Gastroesophageal sphincter (tissue), 4 donors: Measurements from ENCODE around the gene CTCFL. TPM values are rescaled to one million over a fixed set of nuclear protein-coding genes. Genes with fewer than 3 reads are reported as not detected.
A peak's percentile ranks its signal among the peaks of the same experiment; 100 is the strongest.

Source experiments
- ATAC-seq: fragments of 150-250 bp; one replicate; pipeline ENCODE4 v1.9.1; 2016; ENCODE audit warnings: mild to moderate bottlenecking, moderate library complexity
- H3K27ac ChIP-seq, 4 donors: fragments of 200-600 bp; sonication (generic) in 3 of 4; 1 replicate in 3 of 4; 2 replicates in 1 of 4; pipeline ENCODE4 v1.5.1; 2016 to 2019
- H3K27me3 ChIP-seq: fragments of 200-600 bp; sonication (generic); one replicate; pipeline ENCODE4 v1.5.1; 2019
- H3K36me3 ChIP-seq, 2 donors: fragments of 200-600 bp; sonication (generic); one replicate each; pipeline ENCODE4 v1.5.1; 2019; ENCODE audit warnings: control low read depth in 1 of 2
- H3K4me1 ChIP-seq, 3 donors: fragments of 200-600 bp; sonication (generic); 1 replicate in 2 of 3; 2 replicates in 1 of 3; pipeline ENCODE4 v1.5.1; 2016 to 2019; ENCODE audit warnings: control low read depth in 2 of 3
- H3K4me3 ChIP-seq, 2 donors: fragments of 200-600 bp; sonication (generic); one replicate each; pipeline ENCODE4 v1.5.1; 2019; ENCODE audit warnings: mild to moderate bottlenecking in 1 of 2, moderate library complexity in 1 of 2
- H3K9me3 ChIP-seq, 3 donors: fragments of 200-600 bp; sonication (generic); one replicate each; pipeline ENCODE4 v1.5.1; 2017 to 2019; ENCODE audit warnings: control low read depth in 2 of 3
- CTCF ChIP-seq, 4 experiments: fragments of 200-600 bp in 2 of 4; fragments of 450-650 bp in 2 of 4; sonication (generic) in 1 of 4; IDR thresholded peaks; one replicate each; pipeline ENCODE4 v1.5.1; 2017 to 2019; ENCODE audit warnings: antibody characterized with exemption in 4 of 4, mild to moderate bottlenecking in 2 of 4, moderate library complexity in 2 of 4
- EP300 ChIP-seq: sonication (generic); formaldehyde crosslinking; IDR thresholded peaks from one replicate; pipeline ENCODE4 v1.6.1; 2017; ENCODE audit warnings: antibody characterized with exemption, mild to moderate bottlenecking
- POLR2A ChIP-seq, 2 donors: fragments of 450-650 bp; IDR thresholded peaks; one replicate each; pipeline ENCODE4 v1.6.1; 2017; ENCODE audit warnings: antibody characterized with exemption in 2 of 2, mild to moderate bottlenecking in 2 of 2, moderate library complexity in 1 of 2
- POLR2AphosphoS5 ChIP-seq: sonication (generic); formaldehyde crosslinking; IDR thresholded peaks from one replicate; pipeline ENCODE4 v1.6.1; 2017; ENCODE audit warnings: antibody characterized with exemption
- WGBS, 2 donors: methylation state at CpG; one replicate each; pipeline ENCODE4 v1.1.5; 2018; ENCODE audit warnings: low coverage in 1 of 2; 5-methylcytosine and 5-hydroxymethylcytosine counted together
- total RNA-seq, 4 donors: library from RNA; depleted of rRNA; stranded (reverse); fragments of >200 nt; gene quantifications; one replicate each; pipeline ENCODE4 v1.1.0, GENCODE V29; 2016

CTCFL gene
- total RNA-seq, 4 donors from 2014 or later, result not detected

DNA sequence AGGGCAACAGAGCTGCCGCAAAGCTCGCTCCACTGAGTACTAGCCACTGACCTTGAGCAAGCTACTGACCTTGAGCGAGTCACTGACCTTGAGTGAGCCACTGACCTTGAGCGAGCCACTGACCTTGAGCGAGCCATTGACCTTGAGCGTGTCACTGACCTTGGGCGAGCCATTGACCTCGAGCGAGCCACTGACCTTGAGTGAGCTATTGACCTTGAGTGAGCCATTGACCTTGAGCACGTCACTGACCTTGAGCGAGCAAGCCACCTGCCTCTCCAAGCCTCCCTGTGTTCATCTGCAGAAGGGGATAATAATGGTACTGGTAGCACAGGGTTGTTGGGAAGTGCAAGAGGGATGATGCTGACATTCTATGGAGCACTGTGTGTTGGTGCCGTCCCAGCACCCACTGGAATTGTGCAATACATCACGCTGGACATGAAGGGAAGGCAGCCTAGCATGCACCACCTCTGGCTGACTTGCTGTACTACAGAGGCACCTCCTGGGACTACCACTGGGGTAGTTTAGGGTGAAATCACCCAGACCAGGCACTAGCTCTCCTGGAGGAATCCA is 60.2 kb downstream of the CTCFL start:
- H3K27ac ChIP-seq, result peak overlapping the region in 3 of 4 donors; percentile 17 to 84 (median 17)
- WGBS, 2 donors, result 100% methylated on average over 2 to 3 of the region's 13 CpGs
- H3K36me3 ChIP-seq, result no peaks in the 10 kb centered on the region
- TF ChIP-seq EP300 (no peak), POLR2A (IDR thresholded peaks at IDR 0.05) (no peak), POLR2AphosphoS5 (no peak), CTCF (IDR thresholded peaks at IDR 0.05) (peak in 3 of 4 experiments; percentile 35 to 42 (median 40))
- H3K4me1 ChIP-seq, result peaks cover 0 to 52% (median 12%) of the 10 kb centered on the region in 3 donors
- ATAC-seq, result peak; percentile 48
- no peaks in the 10 kb centered on the region for H3K9me3 ChIP-seq
- no peak overlapping the region for H3K4me3 ChIP-seq
- no peaks in the 10 kb centered on the region for H3K27me3 ChIP-seq

- no peak for ATAC-seq
- H3K27ac ChIP-seq, result no peak overlapping the region
- WGBS, 2 donors, result 92 to 94% methylated on average over 4 to 8 of the region's 8 CpGs
- H3K36me3 ChIP-seq, result no peaks in the 10 kb centered on the region
- no peaks in the 10 kb centered on the region for H3K9me3 ChIP-seq
- no peaks in the 10 kb centered on the region for H3K27me3 ChIP-seq
- H3K4me3 ChIP-seq, result no peak overlapping the region
- H3K4me1 ChIP-seq, result peaks cover 0 to 52% (median 9%) of the 10 kb centered on the region in 3 donors
- TF ChIP-seq POLR2A (IDR thresholded peaks at IDR 0.05) (no peak), EP300 (no peak), CTCF (IDR thresholded peaks at IDR 0.05) (no peak), POLR2AphosphoS5 (no peak)
Measured at GRCh38 chr20:57462781-57463180, 62.2 kb downstream of the CTCFL start.

DNA sequence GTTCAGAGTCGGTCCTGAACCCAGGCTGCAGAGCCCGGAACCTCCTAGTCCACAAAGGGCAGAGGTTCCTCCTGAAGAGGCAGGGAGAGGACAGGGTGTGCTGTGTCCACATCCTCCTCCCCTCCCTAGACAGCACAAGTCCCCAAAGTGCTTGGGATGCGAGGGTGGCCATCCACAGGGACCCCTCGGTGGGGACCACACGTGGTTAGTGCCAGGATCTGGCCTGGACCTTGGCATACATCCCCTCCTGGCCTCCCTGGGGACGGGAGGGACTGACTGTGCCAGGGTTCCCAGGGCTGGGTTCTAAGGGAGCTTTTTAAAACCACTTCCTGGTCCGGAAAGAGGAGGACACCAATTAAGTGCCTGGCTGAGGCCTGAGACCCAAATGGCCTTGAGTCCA is 63.2 kb downstream of the CTCFL start:
- 60% methylated on average over 1 of the region's 7 CpGs; no CpG with 5 or more reads in 1 of the 2 donors for WGBS, 2 donors
- Histone ChIP-seq H3K4me1 (peaks cover 0 to 53% (median 9%) of the 10 kb centered on the region in 3 donors), H3K36me3 (no peaks in the 10 kb centered on the region), H3K27ac (no peak overlapping the region), H3K4me3 (no peak overlapping the region), H3K9me3 (no peaks in the 10 kb centered on the region), H3K27me3 (no peaks in the 10 kb centered on the region)
- no peak for ATAC-seq
- TF ChIP-seq EP300 (no peak), CTCF (IDR thresholded peaks at IDR 0.05) (no peak), POLR2A (IDR thresholded peaks at IDR 0.05) (no peak), POLR2AphosphoS5 (no peak)

DNA sequence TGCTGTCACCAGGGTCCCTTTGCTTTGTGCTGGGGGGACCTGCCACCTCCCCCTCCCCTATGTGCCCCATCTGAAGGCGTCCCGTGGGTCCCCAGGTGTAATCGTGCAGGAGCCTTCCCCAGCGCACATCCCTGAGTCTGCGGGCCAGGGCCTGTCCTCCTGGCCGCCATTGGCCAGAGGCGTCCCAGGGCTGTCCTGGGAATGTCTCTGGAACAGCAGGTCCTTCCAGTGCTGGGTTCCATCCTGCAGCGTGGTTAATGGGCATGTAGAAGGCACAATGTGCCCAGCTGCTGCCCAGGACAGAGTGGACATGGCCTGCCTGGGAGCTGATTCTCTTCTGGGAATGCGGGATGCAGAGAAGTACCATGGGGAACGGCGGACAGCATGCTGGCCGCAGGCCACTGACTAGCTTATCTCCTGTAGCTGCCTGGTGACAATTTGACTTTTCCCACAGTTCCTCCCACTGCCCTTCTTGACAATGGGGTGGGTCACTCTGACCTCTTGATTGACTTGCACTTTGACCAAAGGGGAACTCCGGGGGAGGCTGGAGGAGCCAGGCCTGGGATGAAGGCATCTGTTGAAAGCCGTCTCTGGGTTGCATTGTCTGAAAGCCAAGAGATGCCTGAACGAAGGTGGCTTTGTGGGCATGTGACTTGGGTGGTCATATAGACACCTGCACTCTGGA is 64.0 kb downstream of the CTCFL start:
- ATAC-seq, result no peak
- WGBS, 2 donors, result 100% methylated on average over 3 of the region's 15 CpGs; no CpG with 5 or more reads in 1 of the 2 donors
- Histone ChIP-seq H3K4me3 (no peak overlapping the region), H3K9me3 (no peaks in the 10 kb centered on the region), H3K36me3 (no peaks in the 10 kb centered on the region), H3K27me3 (no peaks in the 10 kb centered on the region), H3K4me1 (peaks cover 0 to 56% (median 9%) of the 10 kb centered on the region in 3 donors), H3K27ac (peak overlapping the region in 1 of 4 donors; percentile 64)
- TF ChIP-seq CTCF (IDR thresholded peaks at IDR 0.05) (no peak), POLR2A (IDR thresholded peaks at IDR 0.05) (no peak), EP300 (no peak), POLR2AphosphoS5 (no peak)

DNA sequence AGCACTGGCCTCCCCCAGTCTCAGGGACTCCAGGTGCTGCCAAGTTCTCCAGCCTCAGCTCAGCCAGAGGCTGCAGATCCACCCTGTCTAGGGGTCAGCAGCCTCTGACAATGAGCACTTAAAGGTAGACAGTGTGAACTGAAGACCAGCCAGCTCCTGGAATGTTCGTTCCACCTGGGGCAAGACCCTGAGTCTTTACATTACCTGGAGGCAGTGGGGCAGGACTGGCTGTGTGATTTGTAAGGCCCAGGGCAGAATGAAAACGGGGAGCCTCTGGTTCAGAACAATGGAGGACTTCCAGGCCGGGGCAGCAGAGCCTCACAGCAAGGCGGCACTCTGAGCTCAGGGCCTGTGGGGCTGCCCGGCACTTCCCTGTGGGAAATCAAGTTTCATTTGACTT is 65.0 kb downstream of the CTCFL start:
- no peak for TF ChIP-seq POLR2A (IDR thresholded peaks at IDR 0.05)
- Histone ChIP-seq H3K27me3 (no peaks in the 10 kb centered on the region), H3K4me1 (peaks cover 0 to 54% (median 9%) of the 10 kb centered on the region in 3 donors), H3K4me3 (no peak overlapping the region), H3K9me3 (no peaks in the 10 kb centered on the region), H3K27ac (peak overlapping the region in 3 of 4 donors; percentile 64 to 82 (median 75)), H3K36me3 (no peaks in the 10 kb centered on the region)
- WGBS, 2 donors, result no CpG with 5 or more reads among the region's 5 CpGs
- no peak for ATAC-seq
